HG03103 (cell line): Measurements from ENCODE around the gene ARL15.

Experiments used
- ATAC-seq: cut with Tn5 transposase; IDR thresholded peaks from one replicate; pipeline ENCODE4 v1.9.1; 2021; ENCODE audit warnings: low read depth; ENCODE audit not compliant: unreplicated experiment

ARL15 gene

GRCh38 chr5:54254482-54255198, 55.7 kb downstream of the ARL15 start:
- no peak for ATAC-seq

DNA sequence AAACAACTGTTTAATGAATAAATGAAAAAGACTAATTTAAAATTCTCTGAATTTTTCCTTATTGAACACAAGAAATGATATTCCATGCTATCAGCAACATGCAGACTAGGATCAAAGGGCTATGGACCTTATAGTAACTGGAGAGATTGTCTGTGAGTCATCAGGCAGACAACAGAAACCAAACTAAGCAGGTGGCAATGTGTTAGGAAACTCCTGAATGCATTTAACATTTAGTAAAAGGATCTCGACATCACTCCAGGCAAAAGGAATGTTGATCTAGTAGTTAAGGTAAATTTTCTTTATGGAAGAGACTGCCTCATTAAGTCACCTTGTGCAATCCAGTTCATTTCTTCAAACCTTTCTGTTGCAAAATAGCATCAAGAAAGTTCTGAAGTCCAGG, 58.4 kb downstream of the ARL15 start:
- ATAC-seq: no peak

GRCh38 chr5:54249210-54250028, 61.0 kb downstream of the ARL15 start:
- ATAC-seq: no peak

DNA sequence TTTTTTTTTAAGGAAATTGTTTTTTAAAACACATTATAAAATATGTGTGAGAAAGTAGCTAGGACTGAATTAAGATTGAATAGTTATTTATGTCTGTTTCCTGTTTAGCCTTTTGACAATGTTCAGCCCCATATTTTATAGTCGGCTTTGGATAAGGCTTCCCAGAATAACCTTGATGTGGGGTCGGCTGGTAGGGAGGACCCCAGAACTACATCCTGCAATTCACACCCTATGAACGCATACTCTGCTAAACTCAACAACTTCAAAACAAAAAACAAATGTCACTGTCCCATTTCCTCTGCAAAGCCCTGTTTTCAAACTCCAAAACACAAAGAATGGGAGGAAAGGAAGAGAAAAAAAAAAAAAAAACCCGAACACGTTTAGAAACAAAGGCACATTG, 63.1 kb downstream of the ARL15 start:
- no peak for ATAC-seq

GRCh38 chr5:54243483-54244080, 66.8 kb downstream of the ARL15 start:
- no peak for ATAC-seq

- ATAC-seq: no peak
Measured at GRCh38 chr5:54242297-54242696, 68.1 kb downstream of the ARL15 start.

DNA sequence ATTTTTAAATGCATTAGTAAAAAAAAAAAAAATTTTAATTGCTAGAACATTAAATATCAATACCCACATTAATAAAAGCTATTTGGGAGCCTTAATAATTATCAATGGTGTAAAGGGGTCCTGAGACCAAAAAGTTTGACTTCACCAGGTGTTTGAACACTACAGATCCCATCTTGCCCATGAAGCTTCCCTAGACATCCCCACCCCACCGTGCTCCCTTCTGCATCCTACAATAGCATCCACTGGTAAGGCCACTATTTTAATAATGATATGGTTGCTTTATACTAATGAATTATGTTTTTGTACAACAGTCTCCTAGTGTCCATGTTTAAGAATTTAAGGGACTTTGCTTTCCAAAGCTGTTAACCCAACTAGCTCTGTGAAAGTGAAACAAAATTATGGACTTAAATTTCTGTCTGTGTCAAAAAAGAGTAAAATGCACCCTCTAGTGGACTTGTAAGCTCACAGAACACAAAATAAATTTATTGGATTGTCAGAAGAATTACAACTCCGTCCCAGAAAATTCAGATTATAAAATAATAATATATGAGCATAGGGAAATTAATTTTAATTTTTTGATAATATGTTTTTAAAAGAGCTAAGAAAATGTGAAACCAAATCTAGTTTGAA, 76.0 kb downstream of the ARL15 start:
- no peak for ATAC-seq

- ATAC-seq: no peak
Measured at GRCh38 chr5:54230936-54231685, 79.3 kb downstream of the ARL15 start.

DNA sequence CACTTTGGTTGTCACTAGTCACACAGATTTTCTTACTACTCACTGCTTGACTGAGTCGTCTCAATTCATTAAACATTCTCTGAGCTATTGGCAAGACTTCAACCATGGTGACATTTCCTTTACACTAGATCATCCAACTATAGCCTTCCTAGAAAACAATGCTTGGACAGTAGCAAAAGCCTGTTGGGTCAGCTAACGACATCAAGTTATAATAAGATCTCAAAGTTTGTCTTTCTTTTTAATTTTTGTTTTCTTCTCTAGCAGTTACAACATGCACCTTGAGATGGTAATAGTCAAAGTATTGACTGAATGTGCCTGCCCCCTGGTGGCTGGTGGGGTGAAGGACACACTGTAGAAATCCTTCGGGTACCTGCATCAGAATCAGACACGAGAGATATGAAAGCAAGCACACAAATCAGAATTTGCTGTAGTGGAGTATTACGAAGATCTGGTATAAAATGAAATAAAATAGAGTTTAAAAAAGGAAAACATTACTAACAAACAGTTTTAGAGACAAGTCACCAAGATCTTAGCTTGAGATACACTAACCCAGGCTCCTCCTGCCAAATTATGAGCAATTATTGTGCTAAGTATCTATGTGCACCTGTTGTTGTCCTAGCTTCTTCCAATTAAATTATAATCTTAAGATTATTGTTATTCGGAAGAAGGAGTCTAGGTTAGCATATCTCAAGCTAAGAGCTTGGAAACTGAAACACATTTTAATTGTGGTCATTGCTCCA, 81.2 kb downstream of the ARL15 start:
- ATAC-seq: peak; percentile 96

GRCh38 chr5:54227759-54228158, 82.6 kb downstream of the ARL15 start:
- no peak for ATAC-seq

- no peak for ATAC-seq
Measured at GRCh38 chr5:54227109-54227508, 83.3 kb downstream of the ARL15 start.

GRCh38 chr5:54226215-54226614, 84.2 kb downstream of the ARL15 start:
- no peak for ATAC-seq

DNA sequence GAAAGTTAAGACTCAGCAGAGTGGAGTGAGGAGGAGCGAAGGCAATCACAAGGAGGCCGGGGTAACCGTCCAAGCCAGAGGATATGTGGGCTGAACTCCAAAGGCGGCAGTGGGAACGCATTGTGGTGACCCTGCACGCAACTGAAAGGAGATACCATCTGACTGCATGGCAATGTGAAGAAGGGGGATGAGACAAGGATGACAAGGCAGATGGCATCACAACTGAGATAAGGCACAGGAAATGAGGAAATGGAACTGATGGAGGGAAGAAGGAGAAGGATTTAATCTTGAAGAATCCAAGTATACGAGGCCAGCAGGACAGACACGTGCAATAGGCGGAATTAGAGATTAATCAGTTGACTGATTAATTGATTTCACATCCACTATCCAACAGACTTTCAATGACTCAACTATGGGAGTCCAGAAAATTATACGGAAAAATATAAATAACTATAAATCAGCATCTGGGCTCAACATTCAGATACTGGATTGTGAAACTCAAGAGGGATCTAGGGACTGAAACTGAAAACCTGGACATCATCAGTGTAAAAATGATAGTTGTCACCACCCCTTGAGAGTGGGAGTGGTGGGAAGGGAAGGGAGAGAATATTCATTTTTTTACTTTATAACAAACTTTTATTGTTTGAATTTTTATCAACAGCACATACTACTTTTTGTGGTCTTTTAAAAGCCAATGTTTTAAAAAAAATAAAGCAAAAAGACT, 86.1 kb downstream of the ARL15 start:
- no peak for ATAC-seq

DNA sequence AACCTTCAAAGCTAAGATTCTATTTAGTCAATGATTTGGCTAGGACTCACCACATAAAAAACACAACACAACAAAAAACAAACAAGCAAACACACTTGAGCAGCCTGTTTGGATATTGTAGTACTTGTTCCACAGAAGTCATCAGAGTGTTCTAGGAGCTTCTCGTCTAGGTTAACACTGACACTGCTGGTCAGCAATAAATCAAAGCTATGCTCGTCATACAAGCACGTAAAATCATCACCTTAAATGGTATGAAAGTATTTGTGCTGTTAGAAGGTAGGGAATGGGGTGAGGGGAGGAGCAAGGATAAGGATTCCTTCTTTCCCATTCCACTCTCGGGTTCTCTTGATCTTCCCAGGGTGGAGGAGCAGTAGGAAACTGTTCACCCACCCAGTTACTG, 88.0 kb downstream of the ARL15 start:
- ATAC-seq: no peak

- ATAC-seq: no peak
Measured at GRCh38 chr5:54221135-54221534, 89.2 kb downstream of the ARL15 start.

GRCh38 chr5:54220230-54221040, 89.9 kb downstream of the ARL15 start:
- ATAC-seq: no peak

- peak; percentile 68 for ATAC-seq
Measured at GRCh38 chr5:54217826-54218503, 92.4 kb downstream of the ARL15 start.

- no peak for ATAC-seq
Measured at GRCh38 chr5:54215233-54215736, 95.1 kb downstream of the ARL15 start.
